K562 (cell line): ENCODE results near the gene TARS1. TPM values are rescaled to one million over a fixed set of nuclear protein-coding genes. Genes with fewer than 3 reads are reported as not detected.

Experiments used
- AFF4 ChIP-seq: sonication (generic); formaldehyde crosslinking; IDR thresholded peaks from 2 replicates; pipeline ENCODE4 v1.8.0; 2023; ENCODE audit warnings: mild to moderate bottlenecking, missing genetic modification reagents
- ASH1L ChIP-seq: fragments of 450-650 bp; IDR thresholded peaks from 2 replicates; pipeline ENCODE4 v1.6.1; 2018; ENCODE audit warnings: borderline replicate concordance, mild to moderate bottlenecking, low read depth; ENCODE audit not compliant: partially characterized antibody
- ELF1 ChIP-seq: fragments of 200-800 bp; sonication (Bioruptor generic); IDR thresholded peaks from 2 replicates; pipeline ENCODE4 v1.6.1; 2016; ENCODE audit warnings: missing genetic modification characterization, missing compliant biosample characterization
- MTA2 ChIP-seq: fragments of 450-650 bp; IDR thresholded peaks from 2 replicates; pipeline ENCODE4 v1.6.1; 2016; ENCODE audit warnings: low read depth
- NKRF ChIP-seq: fragments of 450-650 bp; IDR thresholded peaks from 2 replicates; pipeline ENCODE4 v1.6.1; 2016; ENCODE audit warnings: borderline replicate concordance
- NONO ChIP-seq, 2 experiments: fragments of 200-400 bp in 1 of 2; fragments of 450-650 bp in 1 of 2; formaldehyde crosslinking in 1 of 2; IDR thresholded peaks; 2 replicates each; pipeline ENCODE4 v1.6.1; 2017; ENCODE audit warnings: low read depth in 2 of 2, mild to moderate bottlenecking in 2 of 2, moderate library complexity in 2 of 2, low read length in 1 of 2
- TAF9B ChIP-seq: fragments of 450-650 bp; IDR thresholded peaks from 2 replicates; pipeline ENCODE4 v1.6.1; 2018; ENCODE audit warnings: mild to moderate bottlenecking; ENCODE audit not compliant: partially characterized antibody
- ZNF436 ChIP-seq: fragments of 250-450, 450-650 bp; sonication (Bioruptor Pico); formaldehyde crosslinking; IDR thresholded peaks from 2 replicates; pipeline ENCODE4 v1.7.0; 2020; ENCODE audit warnings: mild to moderate bottlenecking
- polyA plus RNA-seq, 8 experiments: library from polyadenylated mRNA; depleted of rRNA in 4 of 8; stranded (reverse) in 5 of 8; unstranded in 3 of 8; fragments of >200 nt; fragmentation: Nextera tagmentation in 2 of 8; fragmentation: Illumina TruSeq in 1 of 8; extraction: Ambion mirVana in 2 of 8; extraction: Trizol in 1 of 8; gene quantifications; 2 replicates each; pipeline versions ENCODE4 v1.2.1 to v1.2.3, GENCODE V29; 2011 to 2014; ENCODE audit warnings: inconsistent platforms in 1 of 8, missing spikeins in 1 of 8
- total RNA-seq, 7 experiments: library from RNA; depleted of rRNA in 6 of 7; stranded (reverse); fragments of >200 nt in 6 of 7; fragmentation: Illumina TruSeq in 2 of 7; extraction: Trizol in 2 of 7; gene quantifications; 2 replicates each; pipeline versions ENCODE4 v1.2.1 to v1.2.3, GENCODE V29; 2011 to 2021; ENCODE audit warnings: low replicate concordance in 1 of 7

TARS1 gene
- total and polyA plus RNA-seq, 9 of the 15 experiments (the other 6 are each of a cell fraction or from before 2014, with no cell fraction given): 263 to 518 (median 439) TPM

- no peak for TF ChIP-seq NKRF
- no peak for TF ChIP-seq NONO (IDR thresholded peaks at IDR 0.05; ENCODE audit: low read depth in 2 of 2, low read length in 1 of 2)
- TF ChIP-seq MTA2: no peak
- no peak for TF ChIP-seq ASH1L
- TF ChIP-seq TAF9B: no peak
- TF ChIP-seq AFF4: no peak
- TF ChIP-seq ELF1 (tag): no peak
- no peak for TF ChIP-seq ZNF436
These were observed 60.5 kb downstream of the TARS1 start (continued) for GRCh38 chr5:33501260-33501659.
